ENCODE data around the gene ARL14EP.

Gene ARL14EP

DNA sequence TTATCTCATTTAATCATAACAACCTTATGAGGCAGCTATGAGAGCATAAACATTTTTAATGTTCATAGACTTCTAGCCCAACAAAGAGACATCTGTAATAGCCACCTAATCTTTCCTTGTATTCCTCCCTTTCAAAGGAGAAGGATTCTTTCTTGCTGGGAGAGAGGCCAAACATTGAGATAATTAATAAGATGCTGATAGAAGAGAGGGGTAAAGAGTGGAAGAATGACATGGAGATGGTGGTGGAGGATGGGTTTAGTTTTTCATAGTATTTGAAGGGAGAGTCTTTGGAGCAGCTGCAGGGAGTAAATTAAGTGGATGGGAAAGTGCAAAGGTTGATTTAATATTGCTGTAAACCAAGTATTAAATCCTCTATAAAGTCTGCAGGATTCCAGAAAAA is 57.9 kb downstream of the ARL14EP start:
- no peak for DNase-seq (ENCODE audit: low read depth, low spot score)

DNA sequence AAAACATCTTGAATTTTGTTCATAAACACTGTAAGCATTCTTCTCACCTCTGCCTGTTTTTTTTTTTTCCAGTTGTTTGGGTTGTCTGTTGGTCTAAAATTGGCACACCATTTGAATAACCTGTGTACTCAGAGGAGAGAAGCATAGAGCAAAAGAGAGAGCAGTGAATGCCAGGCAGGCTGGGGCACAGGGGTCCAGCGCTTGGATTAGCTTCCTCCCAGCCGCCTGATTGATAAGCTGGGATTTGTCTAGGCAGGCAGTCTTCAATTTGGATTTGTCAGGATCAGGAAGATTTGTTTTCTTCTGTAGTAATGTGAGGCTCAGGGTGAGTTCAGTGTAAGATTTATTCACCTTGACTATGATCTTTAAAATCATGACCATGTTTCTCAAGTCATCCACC is 59.0 kb downstream of the ARL14EP start:
- DNase-seq (ENCODE audit: low read depth, low spot score), result no peak

All from activated CD4-positive, CD25-positive, alpha-beta regulatory T cell treated with anti-CD3 and anti-CD28 coated beads, Interleukin-2, amount 50 U/mL, for 16 hours (primary cell).